HuH-7 (cell line): Measurements from ENCODE around the gene PRELP.

Experiments used
- DNase-seq: peaks from one replicate; pipeline ENCODE4 v3.0.0; 2011; ENCODE audit warnings: low spot score

Gene PRELP

GRCh38 chr1:203526130-203526529 is 50.5 kb downstream of the PRELP start:
- no peak for DNase-seq

- no peak for DNase-seq
Observed at GRCh38 chr1:203526572-203526971, 51.0 kb downstream of the PRELP start.

DNA sequence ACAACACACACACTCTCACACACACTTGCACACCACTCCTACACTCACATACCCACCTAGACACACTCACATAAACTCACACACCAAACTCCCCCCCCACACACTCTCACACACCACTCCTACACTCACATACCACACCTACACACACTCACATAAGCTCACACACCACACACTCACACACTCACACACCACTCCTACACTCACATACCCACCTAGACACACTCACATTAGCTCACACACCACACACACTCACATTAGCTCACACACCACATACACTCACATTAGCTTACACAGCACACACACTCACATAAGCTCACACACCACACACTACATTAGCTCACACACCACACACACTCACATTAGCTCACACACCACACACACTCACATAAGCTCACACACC is 51.4 kb downstream of the PRELP start:
- no peak for DNase-seq

GRCh38 chr1:203528063-203528462 is 52.5 kb downstream of the PRELP start:
- DNase-seq, result no peak

- no peak for DNase-seq
Observed at GRCh38 chr1:203528976-203529835, 53.6 kb downstream of the PRELP start.

DNA sequence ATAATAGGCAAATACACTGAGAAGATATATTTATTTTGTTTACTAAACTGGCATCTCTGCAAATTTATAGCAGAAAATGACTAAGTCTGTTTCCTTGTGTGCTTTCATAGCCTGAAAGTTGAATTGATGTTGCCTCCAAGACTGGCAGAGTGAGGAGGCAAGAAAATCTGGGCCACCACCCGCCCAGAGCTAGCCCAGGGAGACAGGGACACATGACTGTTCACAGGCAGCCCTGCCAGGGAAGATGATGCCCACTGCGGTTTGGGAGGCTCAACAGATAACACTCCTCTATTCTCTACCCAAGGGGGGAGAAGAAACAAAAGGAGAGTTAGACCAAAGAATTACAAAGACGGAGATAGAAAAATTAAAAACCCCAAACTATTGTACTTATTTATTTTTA is 55.5 kb downstream of the PRELP start:
- DNase-seq, result no peak

GRCh38 chr1:203534012-203534411 is 58.4 kb downstream of the PRELP start:
- DNase-seq, result no peak

- DNase-seq, result no peak
Observed at GRCh38 chr1:203534526-203534925, 58.9 kb downstream of the PRELP start.

GRCh38 chr1:203536575-203536974 is 61.0 kb downstream of the PRELP start:
- no peak for DNase-seq

DNA sequence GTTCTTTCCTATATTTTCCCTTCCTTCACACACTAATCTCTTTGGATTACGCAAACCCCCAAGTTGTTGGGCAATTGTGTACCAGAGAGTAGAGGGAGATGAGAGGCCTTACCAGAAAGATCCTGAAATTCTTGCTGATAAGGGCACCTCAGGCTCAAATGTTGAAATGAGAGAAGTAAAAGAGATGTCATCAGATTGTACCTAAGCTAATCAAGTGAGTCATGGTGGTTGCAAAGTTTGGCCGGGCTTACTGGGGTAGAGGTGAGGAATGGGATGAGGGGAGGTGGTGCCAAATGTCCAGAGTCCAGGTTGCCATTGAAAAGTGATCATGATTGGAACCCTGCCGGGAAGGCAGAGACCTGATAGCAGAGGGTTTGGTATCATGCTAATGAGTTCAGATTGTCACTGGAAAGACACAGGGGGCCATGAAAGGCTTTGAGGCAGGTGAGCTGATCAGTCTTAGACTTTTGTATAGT is 61.4 kb downstream of the PRELP start:
- DNase-seq, result peak; percentile 64

- DNase-seq, result peak; percentile 67
Observed at GRCh38 chr1:203537806-203538464, 62.3 kb downstream of the PRELP start.

GRCh38 chr1:203538726-203539125 is 63.1 kb downstream of the PRELP start:
- DNase-seq, result no peak

- DNase-seq, result no peak
Observed at GRCh38 chr1:203539831-203540546, 64.4 kb downstream of the PRELP start.
